MM.1S (cell line): Measurements from ENCODE around the gene ROR2.

ENCODE experiments used
- EZH2 ChIP-seq: fragments of 300-600 bp; sonication (generic); optimal IDR thresholded peaks from 2 replicates; pipeline ENCODE3; 2017; ENCODE audit warnings: low read depth, mild to moderate bottlenecking, antibody characterized with exemption, low read length, mixed read lengths
- EZH2phosphoT487 ChIP-seq: fragments of 300-600 bp; sonication (generic); IDR thresholded peaks from 2 replicates; pipeline ENCODE4 v1.6.1; 2018; ENCODE audit warnings: antibody characterized with exemption, low read length
- TF ChIP-seq, protein P1 (sequence below): fragments of 300-600 bp; sonication (generic); IDR thresholded peaks from 2 replicates; pipeline ENCODE4 v1.5.1; 2016; ENCODE audit warnings: antibody characterized with exemption, low read length, mixed read lengths

DNA sequence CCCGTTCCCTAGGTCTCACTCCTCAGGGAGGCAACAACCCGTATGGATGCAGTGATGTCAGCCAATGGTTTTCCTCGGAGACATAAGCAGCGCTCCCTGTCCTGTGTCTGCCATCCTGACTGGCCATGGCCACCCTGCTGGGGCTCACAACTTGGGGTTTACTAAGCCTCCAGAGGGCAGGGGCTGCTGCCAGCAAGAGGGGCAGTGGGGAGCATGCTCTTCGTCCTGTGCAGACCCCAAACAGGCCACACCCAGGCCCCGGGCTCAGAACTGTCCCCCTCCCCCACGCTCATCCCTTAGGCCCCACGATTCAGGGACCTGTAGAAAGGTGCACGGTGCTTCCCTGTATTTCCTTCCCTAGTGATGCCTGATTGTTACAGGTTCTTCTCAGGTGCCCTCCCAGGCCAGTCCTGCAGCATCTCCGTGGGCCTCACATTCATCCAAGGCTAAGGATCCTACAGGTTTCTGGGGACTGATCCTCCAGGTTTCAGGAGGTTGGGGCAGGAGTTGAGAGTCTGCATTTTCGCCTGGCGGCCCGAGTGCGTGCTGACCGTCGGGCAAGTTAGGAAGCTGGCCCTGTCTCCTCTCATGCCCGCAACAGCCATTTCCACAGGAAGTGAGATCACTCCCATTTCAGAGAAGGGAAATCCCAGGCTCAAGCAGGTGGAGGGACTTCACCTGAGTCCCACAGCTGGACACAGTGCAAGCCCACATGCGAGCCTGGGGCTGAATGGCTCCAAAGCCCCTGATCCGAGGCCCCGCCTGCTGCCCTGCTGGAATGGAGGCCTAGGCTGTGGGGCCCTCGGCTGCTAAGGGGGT, 217.6 kb downstream of the ROR2 start:
- TF ChIP-seq, protein P1, sequence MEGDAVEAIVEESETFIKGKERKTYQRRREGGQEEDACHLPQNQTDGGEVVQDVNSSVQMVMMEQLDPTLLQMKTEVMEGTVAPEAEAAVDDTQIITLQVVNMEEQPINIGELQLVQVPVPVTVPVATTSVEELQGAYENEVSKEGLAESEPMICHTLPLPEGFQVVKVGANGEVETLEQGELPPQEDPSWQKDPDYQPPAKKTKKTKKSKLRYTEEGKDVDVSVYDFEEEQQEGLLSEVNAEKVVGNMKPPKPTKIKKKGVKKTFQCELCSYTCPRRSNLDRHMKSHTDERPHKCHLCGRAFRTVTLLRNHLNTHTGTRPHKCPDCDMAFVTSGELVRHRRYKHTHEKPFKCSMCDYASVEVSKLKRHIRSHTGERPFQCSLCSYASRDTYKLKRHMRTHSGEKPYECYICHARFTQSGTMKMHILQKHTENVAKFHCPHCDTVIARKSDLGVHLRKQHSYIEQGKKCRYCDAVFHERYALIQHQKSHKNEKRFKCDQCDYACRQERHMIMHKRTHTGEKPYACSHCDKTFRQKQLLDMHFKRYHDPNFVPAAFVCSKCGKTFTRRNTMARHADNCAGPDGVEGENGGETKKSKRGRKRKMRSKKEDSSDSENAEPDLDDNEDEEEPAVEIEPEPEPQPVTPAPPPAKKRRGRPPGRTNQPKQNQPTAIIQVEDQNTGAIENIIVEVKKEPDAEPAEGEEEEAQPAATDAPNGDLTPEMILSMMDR = no peak
- TF ChIP-seq EZH2 (no peak), EZH2phosphoT487 (no peak)
